CD8-positive, alpha-beta memory T cell (primary cell): ENCODE data around the gene AZI2. TPM values are rescaled to one million over a fixed set of nuclear protein-coding genes. Genes with fewer than 3 reads are reported as not detected.
A peak's percentile ranks its signal among the peaks of the same experiment; 100 is the strongest.

ENCODE experiments used
- CTCF ChIA-PET: fragments of 350-600 bp; sonication (Branson Sonifier 250); formaldehyde crosslinking; loops from one replicate; lab custom pipeline; 2021; ENCODE audit warnings: antibody characterized with exemption; lab: Charles Lee
- POLR2A ChIA-PET: fragments of 350-600 bp; sonication (Branson Sonifier 250); formaldehyde crosslinking; loops from one replicate; lab custom pipeline; 2021; ENCODE audit warnings: antibody characterized with exemption; lab: Charles Lee
- DNase-seq, 5 donors: peaks; one replicate each; pipeline versions ENCODE4 v3.0.0 to v3.0.0-alpha.2; 2020 to 2022; ENCODE audit warnings: mixed read lengths in 1 of 5
- H3K27ac ChIP-seq: one replicate; pipeline ENCODE4 v1.7.0; 2013; ENCODE audit warnings: low read depth, mild to moderate bottlenecking, low read length, moderate library complexity
- H3K27me3 ChIP-seq: 2 replicates; pipeline ENCODE4 v1.7.0; 2013; ENCODE audit warnings: low read length, mild to moderate bottlenecking; ENCODE audit not compliant: insufficient read depth, poor library complexity, severe bottlenecking
- H3K36me3 ChIP-seq: 2 replicates; pipeline ENCODE4 v1.7.0; 2013; ENCODE audit warnings: mild to moderate bottlenecking, low read length, moderate library complexity; ENCODE audit not compliant: insufficient read depth
- H3K4me1 ChIP-seq: 2 replicates; pipeline ENCODE4 v1.7.0; 2013; ENCODE audit warnings: mild to moderate bottlenecking, low read length, moderate library complexity; ENCODE audit not compliant: insufficient read depth
- H3K4me3 ChIP-seq: 2 replicates; pipeline ENCODE4 v1.7.0; 2013; ENCODE audit warnings: mild to moderate bottlenecking, low read length
- H3K9me3 ChIP-seq: 2 replicates; pipeline ENCODE4 v1.7.0; 2013; ENCODE audit warnings: mild to moderate bottlenecking, low read length
- H3K27ac Mint-ChIP-seq, 8 donors: one replicate each; pipeline ENCODE4 v1.8.0; 2020 to 2021; ENCODE audit warnings: mixed read lengths in 8 of 8, mild to moderate bottlenecking in 6 of 8, inconsistent platforms in 3 of 8, moderate library complexity in 3 of 8
- H3K27me3 Mint-ChIP-seq, 2 donors: one replicate each; pipeline ENCODE4 v1.8.0; 2020 to 2021; ENCODE audit warnings: mixed read lengths in 2 of 2, mild to moderate bottlenecking in 1 of 2, moderate library complexity in 1 of 2
- H3K36me3 Mint-ChIP-seq, 3 donors: one replicate each; pipeline ENCODE4 v1.8.0; 2020 to 2021; ENCODE audit warnings: mixed read lengths in 3 of 3, inconsistent platforms in 1 of 3, mild to moderate bottlenecking in 1 of 3
- H3K4me1 Mint-ChIP-seq, 3 donors: one replicate each; pipeline ENCODE4 v1.8.0; 2020 to 2021; ENCODE audit warnings: mixed read lengths in 3 of 3, inconsistent platforms in 1 of 3, mild to moderate bottlenecking in 1 of 3
- H3K4me3 Mint-ChIP-seq, 7 donors: one replicate each; pipeline ENCODE4 v1.8.0; 2020 to 2021; ENCODE audit warnings: mixed read lengths in 7 of 7, mild to moderate bottlenecking in 6 of 7, moderate library complexity in 4 of 7, inconsistent platforms in 2 of 7
- H3K9me3 Mint-ChIP-seq, 5 donors: one replicate each; pipeline ENCODE4 v1.8.0; 2020 to 2022; ENCODE audit warnings: mixed read lengths in 5 of 5, mild to moderate bottlenecking in 3 of 5, moderate library complexity in 2 of 5, inconsistent platforms in 1 of 5
- polyA plus RNA-seq: library from polyadenylated mRNA; unstranded; fragments of 300-500 nt; fragmentation: Illumina TruSeq; gene quantifications from one replicate; pipeline ENCODE4 v1.2.3, GENCODE V29; 2021
- total RNA-seq, 2 experiments: library from RNA; stranded (reverse); gene quantifications; one replicate each; pipeline ENCODE4 v1.2.3, GENCODE V29; 2021

AZI2 gene
- total and polyA plus RNA-seq, 3 experiments from 2014 or later, result 34.5 to 51.8 (median 36.4) TPM

- Histone ChIP-seq H3K36me3 (no peaks in the 10 kb centered on the region), H3K4me3 (no peak overlapping the region), H3K9me3 (no peaks in the 10 kb centered on the region), H3K27me3 (no peaks in the 10 kb centered on the region), H3K27ac (no peak overlapping the region), H3K4me1 (no peaks in the 10 kb centered on the region)
- peak overlapping the region in 2 of 7 donors; percentile 21 to 35 for H3K4me3 Mint-ChIP-seq
- CTCF ChIA-PET, result no interaction called here
- H3K4me1 Mint-ChIP-seq, result peaks cover 31 to 76% (median 75%) of the 10 kb centered on the region in 3 donors
- POLR2A ChIA-PET, result no interaction called here
- no peaks in the 10 kb centered on the region for H3K27me3 Mint-ChIP-seq
- H3K27ac Mint-ChIP-seq, result no peak overlapping the region
- no peak for DNase-seq
- no peaks in the 10 kb centered on the region for H3K9me3 Mint-ChIP-seq
- peaks cover 3 to 50% (median 12%) of the 10 kb centered on the region in 3 donors for H3K36me3 Mint-ChIP-seq
These were observed 46.9 kb downstream of the AZI2 start for GRCh38 chr3:28301688-28302087.

DNA sequence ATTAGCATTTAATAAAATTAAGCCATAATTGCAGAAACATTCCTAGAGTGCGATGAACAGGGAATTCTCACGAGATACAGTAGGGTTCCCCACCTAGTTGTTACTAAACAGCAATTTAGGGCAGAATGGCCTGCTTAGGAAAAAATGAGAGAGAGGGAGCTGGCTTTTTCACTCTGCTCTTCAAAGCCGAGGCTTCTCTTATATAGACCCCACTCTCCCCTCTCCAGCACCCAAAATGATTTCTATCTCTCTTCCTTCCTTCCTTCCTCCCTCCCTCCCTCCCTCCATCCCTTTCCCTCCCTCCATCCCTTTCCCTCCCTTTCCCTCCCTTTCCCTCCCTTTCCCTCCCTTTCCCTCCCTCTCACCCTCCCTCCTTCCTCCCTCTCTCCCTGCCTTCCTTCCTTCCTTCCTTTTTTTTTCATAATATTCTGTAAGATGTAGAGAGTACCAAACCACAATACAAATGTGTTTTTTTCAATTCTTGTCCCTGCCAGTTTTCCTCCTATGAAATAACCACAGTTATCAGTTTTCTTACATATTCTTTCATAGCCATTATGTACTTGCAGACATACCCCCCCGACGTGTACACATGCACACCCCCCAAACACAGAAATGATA, 48.2 kb downstream of the AZI2 start:
- Mint-ChIP-seq H3K27ac (peak overlapping the region; percentile 23 to 82 (median 44)), H3K9me3 (no peaks in the 10 kb centered on the region), H3K4me3 (peak overlapping the region in 3 of 7 donors; percentile 30 to 80 (median 64)), H3K27me3 (no peaks in the 10 kb centered on the region), H3K4me1 (peaks cover 27 to 74% (median 72%) of the 10 kb centered on the region in 3 donors), H3K36me3 (peaks cover 3 to 47% (median 9%) of the 10 kb centered on the region in 3 donors)
- no peaks in the 10 kb centered on the region for H3K36me3 ChIP-seq
- POLR2A ChIA-PET, result no interaction called here
- H3K27me3 ChIP-seq, result no peaks in the 10 kb centered on the region
- peaks cover 3% of the 10 kb centered on the region for H3K4me1 ChIP-seq
- no peak overlapping the region for H3K4me3 ChIP-seq
- H3K9me3 ChIP-seq, result no peaks in the 10 kb centered on the region
- CTCF ChIA-PET, result interaction anchor here (1.0 to 2.1 kb wide), 2 partner anchors 13 to 588 kb away, joined by 3 to 13 read pairs; no protein-coding TSS in a partner anchor
- DNase-seq, result no peak
- H3K27ac ChIP-seq, result no peak overlapping the region

DNA sequence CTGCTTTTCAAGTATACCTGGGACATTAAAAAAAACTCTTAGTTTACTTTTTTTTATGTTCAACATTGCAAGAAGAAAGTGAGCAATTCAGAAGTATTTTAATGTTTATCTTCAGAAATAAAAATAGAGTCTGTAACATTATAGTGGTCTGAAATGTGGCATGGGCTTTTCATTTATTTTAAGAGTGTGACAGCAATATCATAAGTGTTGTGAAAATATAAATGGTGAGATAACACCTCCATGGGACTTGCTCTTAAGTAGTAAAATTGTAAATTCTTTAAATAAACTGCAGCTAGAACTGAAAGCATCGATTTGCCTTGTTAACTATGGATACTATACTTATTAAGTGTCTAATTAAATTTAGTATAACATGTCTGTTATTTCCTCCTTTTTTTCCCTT, 48.9 kb downstream of the AZI2 start:
- Mint-ChIP-seq H3K4me3 (peak overlapping the region in 2 of 7 donors; percentile 43 to 74), H3K4me1 (peaks cover 33 to 74% (median 72%) of the 10 kb centered on the region in 3 donors), H3K9me3 (no peaks in the 10 kb centered on the region), H3K27ac (peak overlapping the region in 1 of 8 donors; percentile 26), H3K36me3 (peaks cover 3 to 49% (median 7%) of the 10 kb centered on the region in 3 donors), H3K27me3 (no peaks in the 10 kb centered on the region)
- Histone ChIP-seq H3K27ac (no peak overlapping the region), H3K4me3 (no peak overlapping the region), H3K36me3 (no peaks in the 10 kb centered on the region), H3K27me3 (no peaks in the 10 kb centered on the region), H3K9me3 (no peaks in the 10 kb centered on the region), H3K4me1 (peaks cover 3% of the 10 kb centered on the region)
- DNase-seq, result no peak
- ChIA-PET POLR2A (no interaction called here), CTCF (interaction anchor here (1.0 to 2.1 kb wide), 3 partner anchors 14 to 587 kb away, joined by 3 to 13 read pairs (median 6); partner anchors contain the start of gene EOMES)

DNA sequence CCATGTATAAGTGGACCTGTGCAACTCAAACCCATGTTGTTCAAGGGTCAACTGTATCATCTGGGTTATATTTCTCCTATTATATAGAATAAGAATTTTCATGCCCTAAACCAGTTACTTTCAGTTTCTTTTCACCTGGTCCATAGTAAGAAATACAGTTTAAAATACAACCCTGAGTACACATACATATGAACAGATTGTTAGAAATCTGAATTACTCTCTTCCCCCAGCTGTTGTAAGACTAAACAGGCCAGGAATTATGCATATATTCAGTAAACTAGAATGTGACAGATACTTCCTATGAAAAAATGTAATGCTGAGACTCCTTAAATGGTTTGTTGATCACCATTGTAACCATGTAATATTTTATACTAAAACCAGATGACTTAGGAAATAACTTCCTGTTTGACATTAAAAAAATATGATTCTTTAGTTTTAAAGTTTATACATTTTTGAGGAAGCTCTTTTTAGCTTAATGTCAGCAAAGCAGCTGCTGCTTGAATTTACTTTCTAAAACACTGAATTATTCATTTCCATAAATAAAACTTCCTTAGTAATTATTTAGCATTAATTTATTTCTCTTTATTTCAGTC, 52.6 kb downstream of the AZI2 start:
- ChIA-PET POLR2A (no interaction called here), CTCF (interaction anchor here (1.5 to 3.6 kb wide), 3 partner anchors 9 to 584 kb away, joined by 3 to 11 read pairs (median 11); partner anchors contain the start of gene EOMES)
- Histone ChIP-seq H3K36me3 (no peaks in the 10 kb centered on the region), H3K4me3 (no peak overlapping the region), H3K4me1 (peaks cover 3% of the 10 kb centered on the region), H3K9me3 (no peaks in the 10 kb centered on the region), H3K27me3 (no peaks in the 10 kb centered on the region), H3K27ac (no peak overlapping the region)
- Mint-ChIP-seq H3K9me3 (peaks cover 0 to under 1% (median 0%) of the 10 kb centered on the region in 5 donors), H3K4me3 (peak overlapping the region; percentile 67 to 88 (median 79)), H3K27me3 (no peaks in the 10 kb centered on the region), H3K36me3 (peaks cover 0 to 53% (median 10%) of the 10 kb centered on the region in 3 donors), H3K27ac (peak overlapping the region in 7 of 8 donors; percentile 19 to 91 (median 80)), H3K4me1 (peaks cover 51 to 75% (median 73%) of the 10 kb centered on the region in 3 donors)
- DNase-seq, result no peak

DNA sequence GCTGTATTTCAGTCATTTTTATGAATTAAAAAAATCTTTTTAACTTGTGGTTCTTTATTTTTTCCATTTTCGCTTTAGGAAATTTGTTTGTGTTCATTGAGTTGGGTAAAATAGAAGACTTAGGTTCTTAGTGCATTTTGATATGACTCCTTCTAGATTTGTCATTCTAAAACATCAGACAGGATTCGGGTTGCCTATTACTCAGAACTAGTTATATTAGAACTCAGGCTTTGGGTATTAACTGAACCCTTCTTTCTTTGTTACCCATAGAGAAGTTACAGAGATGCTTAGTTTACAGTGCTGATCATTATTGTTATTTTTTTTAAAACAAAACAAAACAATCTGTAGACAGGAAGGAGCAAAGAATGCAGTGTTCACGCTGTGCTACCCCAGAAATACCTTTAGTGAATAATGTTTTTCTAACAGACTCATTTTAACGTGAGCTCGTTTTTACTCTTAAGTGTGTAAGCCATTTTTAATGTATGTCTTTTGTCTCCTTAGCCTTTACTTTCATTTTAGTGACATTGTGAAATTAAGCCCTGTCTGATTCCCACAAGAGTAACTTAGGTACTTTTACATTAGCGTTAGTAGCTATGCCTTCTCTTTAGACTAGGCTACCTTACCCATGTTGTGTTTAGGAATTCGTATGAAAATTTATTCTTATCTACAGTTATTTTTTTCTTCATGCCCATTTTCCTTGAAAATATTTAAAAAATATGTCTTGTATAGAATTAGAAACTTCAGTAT, 53.8 kb downstream of the AZI2 start:
- H3K4me1 Mint-ChIP-seq, result peaks cover 53 to 74% (median 73%) of the 10 kb centered on the region in 3 donors
- H3K27ac ChIP-seq, result no peak overlapping the region
- H3K36me3 Mint-ChIP-seq, result peaks cover 0 to 57% (median 13%) of the 10 kb centered on the region in 3 donors
- POLR2A ChIA-PET, result interaction anchor here (0.9 kb wide), 1 partner anchor 583 kb away, joined by 3 read pairs; no protein-coding TSS in a partner anchor
- H3K27me3 Mint-ChIP-seq, result no peaks in the 10 kb centered on the region
- H3K4me3 ChIP-seq, result peak overlapping the region; percentile 20
- no peaks in the 10 kb centered on the region for H3K9me3 ChIP-seq
- H3K9me3 Mint-ChIP-seq, result peaks cover 0 to 3% (median 0%) of the 10 kb centered on the region in 5 donors
- H3K4me3 Mint-ChIP-seq, result peak overlapping the region; percentile 67 to 88 (median 79)
- no peak for DNase-seq
- H3K27ac Mint-ChIP-seq, result peak overlapping the region; percentile 27 to 95 (median 78)
- CTCF ChIA-PET, result interaction anchor here (3.3 to 3.6 kb wide), 2 partner anchors 573 to 582 kb away, joined by 11 to 16 read pairs; partner anchors contain the start of gene EOMES
- H3K27me3 ChIP-seq, result no peaks in the 10 kb centered on the region
- peaks cover 3% of the 10 kb centered on the region for H3K4me1 ChIP-seq
- no peaks in the 10 kb centered on the region for H3K36me3 ChIP-seq

DNA sequence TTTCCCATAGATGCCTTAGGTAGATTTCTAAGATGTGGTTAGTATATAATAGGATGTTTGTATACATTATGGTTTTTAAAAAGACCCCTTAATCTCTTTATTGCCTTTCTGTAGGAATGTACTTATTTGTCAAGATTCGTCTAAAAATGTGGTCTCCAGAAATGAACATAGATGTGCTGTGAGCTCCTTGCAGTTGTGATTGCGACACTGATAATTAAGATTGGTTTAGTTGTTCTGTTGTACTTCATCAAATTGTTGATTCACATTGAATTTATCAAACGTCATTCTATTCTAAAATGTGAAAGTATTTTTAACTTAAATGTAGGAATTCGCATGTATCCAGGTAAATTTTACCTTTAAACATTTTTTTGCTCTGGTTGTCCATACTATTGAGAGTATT, 56.0 kb downstream of the AZI2 start:
- ChIA-PET CTCF (interaction anchor here (0.9 to 3.3 kb wide), 5 partner anchors 19 to 580 kb away, joined by 3 to 16 read pairs (median 3); partner anchors contain the start of gene EOMES), POLR2A (interaction anchor here (0.6 to 1.0 kb wide), 4 partner anchors 14 to 577 kb away, joined by 3 to 4 read pairs (median 4); no protein-coding TSS in a partner anchor)
- Mint-ChIP-seq H3K36me3 (peaks cover 0 to 48% (median 13%) of the 10 kb centered on the region in 3 donors), H3K27me3 (no peaks in the 10 kb centered on the region), H3K4me1 (peaks cover 50 to 67% (median 63%) of the 10 kb centered on the region in 3 donors), H3K27ac (peak overlapping the region in 7 of 8 donors; percentile 30 to 94 (median 71)), H3K4me3 (peak overlapping the region; percentile 78 to 88 (median 85)), H3K9me3 (peaks cover 0 to 3% (median 0%) of the 10 kb centered on the region in 5 donors)
- no peaks in the 10 kb centered on the region for H3K9me3 ChIP-seq
- no peak for DNase-seq
- H3K4me3 ChIP-seq, result no peak overlapping the region
- peaks cover 3% of the 10 kb centered on the region for H3K4me1 ChIP-seq
- no peaks in the 10 kb centered on the region for H3K27me3 ChIP-seq
- H3K27ac ChIP-seq, result peak overlapping the region; percentile 14
- H3K36me3 ChIP-seq, result no peaks in the 10 kb centered on the region

DNA sequence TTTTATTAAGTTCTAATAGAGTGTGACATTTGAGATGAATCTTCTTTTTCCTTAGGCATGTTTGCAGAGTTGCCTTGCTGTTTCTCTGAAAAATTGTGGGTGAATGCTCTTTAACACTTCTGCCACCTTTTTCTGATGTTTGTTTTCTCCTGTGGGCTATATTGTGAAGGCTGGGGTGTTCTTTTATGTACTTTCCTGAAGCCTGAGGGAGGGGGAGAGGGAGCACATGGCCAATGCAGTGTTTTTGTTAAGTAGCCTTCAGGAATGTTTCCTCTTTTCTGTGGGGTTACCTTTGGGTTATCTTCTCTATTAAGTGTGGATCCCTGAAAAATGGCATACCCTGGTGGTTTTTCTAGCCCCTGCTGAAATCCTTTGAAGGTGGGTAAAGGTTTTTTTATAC, 57.0 kb downstream of the AZI2 start:
- no peak overlapping the region for H3K4me3 ChIP-seq
- ChIA-PET POLR2A (interaction anchor here (1.0 kb wide), 1 partner anchor 576 kb away, joined by 4 read pairs; no protein-coding TSS in a partner anchor), CTCF (interaction anchor here (0.9 to 3.3 kb wide), 4 partner anchors 17 to 579 kb away, joined by 3 to 16 read pairs (median 7); partner anchors contain the start of gene EOMES)
- H3K9me3 ChIP-seq, result no peaks in the 10 kb centered on the region
- peaks cover 3% of the 10 kb centered on the region for H3K4me1 ChIP-seq
- Mint-ChIP-seq H3K4me3 (peak overlapping the region; percentile 78 to 88 (median 85)), H3K36me3 (peaks cover 0 to 41% (median 11%) of the 10 kb centered on the region in 3 donors), H3K4me1 (peaks cover 50 to 65% (median 60%) of the 10 kb centered on the region in 3 donors), H3K27me3 (no peaks in the 10 kb centered on the region), H3K9me3 (peaks cover 0 to 3% (median 0%) of the 10 kb centered on the region in 5 donors), H3K27ac (peak overlapping the region; percentile 30 to 87 (median 71))
- H3K36me3 ChIP-seq, result no peaks in the 10 kb centered on the region
- no peak overlapping the region for H3K27ac ChIP-seq
- DNase-seq, result no peak
- no peaks in the 10 kb centered on the region for H3K27me3 ChIP-seq
